ENCODE data around the gene STOML3.

GRCh38 chr13:38980750-38981078 is 9.9 kb downstream of the STOML3 start:
- TF ChIP-seq POLR2AphosphoS5 (IDR thresholded peaks at IDR 0.05; ENCODE audit: borderline replicate concordance, low read depth, low read length) (no peak), EZH2 (IDR thresholded peaks at IDR 0.05) (no peak)
